ENCODE measurements around the gene SLC6A4.
"Not testable (repeated sequence)": the region's sequence is repeated elsewhere in the genome, so short reads cannot be mapped to it uniquely, and the experiment has no call there.

The SLC6A4 gene

DNA sequence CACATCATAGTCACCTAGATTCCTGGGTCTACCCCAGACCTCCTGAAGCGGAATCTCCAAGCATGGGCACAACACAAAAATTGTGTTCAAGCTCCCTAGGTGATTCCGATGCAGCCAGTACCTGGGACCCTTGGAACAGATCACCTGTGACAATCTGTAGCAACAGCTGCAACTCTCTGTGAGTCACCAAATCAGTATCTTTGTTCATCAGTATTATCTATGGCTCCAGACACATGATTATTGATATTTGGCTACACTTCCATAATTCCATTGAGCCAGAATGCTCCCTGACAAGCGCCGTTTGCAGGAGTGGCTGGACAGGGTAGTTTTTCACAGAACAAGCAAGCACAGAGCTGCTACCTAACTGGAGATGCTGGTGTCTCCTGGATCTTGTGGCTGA, 16.2 kb downstream of the SLC6A4 start:
- no peak for DNase-seq (ENCODE audit: low read depth)

- no peak for DNase-seq (ENCODE audit: low read depth)
These were observed 16.7 kb downstream of the SLC6A4 start for GRCh38 chr17:30218799-30219198.

DNA sequence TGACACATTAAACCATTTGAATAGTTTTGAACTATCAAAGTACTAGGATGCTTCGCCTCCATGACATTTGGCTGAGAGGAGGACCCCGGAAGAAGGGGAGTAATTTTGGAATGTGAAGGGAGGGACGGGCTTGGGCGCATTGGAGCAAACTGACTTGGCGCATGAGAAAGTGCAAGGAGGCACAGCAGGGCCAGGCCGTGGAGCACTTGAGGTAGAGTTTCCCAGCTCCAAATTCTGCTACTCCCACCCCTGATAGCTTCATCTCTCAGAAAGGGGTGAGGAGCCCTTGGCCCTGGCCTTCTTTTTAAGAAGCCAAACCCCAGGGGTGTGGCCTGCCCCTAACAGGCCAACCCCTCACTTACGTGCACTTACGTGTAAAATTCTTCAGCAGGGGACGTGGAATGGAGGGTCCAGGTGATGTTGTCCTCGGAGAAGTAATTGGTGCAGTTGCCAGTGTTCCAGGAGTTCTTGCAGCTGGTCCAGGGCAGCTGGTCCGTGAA, 17.7 kb downstream of the SLC6A4 start:
- no peak for DNase-seq (ENCODE audit: low read depth)

DNA sequence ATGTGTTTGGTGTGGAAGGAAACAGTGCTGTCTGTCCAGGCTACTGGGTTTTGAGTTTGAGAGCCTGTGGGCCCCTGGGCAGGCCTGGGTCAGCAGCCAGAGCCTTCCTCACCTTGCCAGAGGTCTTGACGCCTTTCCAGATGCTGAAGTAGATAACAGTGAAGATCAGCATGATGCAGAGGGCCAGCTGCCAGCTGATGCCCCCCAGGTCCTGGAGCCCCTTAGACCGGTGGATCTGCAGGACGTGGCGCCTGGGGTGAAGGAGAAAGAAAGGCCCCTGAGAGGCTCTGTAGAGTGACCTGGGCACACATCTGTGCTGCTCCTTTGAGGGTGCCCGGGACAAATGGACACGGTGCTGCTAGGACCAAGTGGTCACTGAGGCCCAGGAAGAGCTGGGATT, 18.4 kb downstream of the SLC6A4 start:
- no peak for DNase-seq (ENCODE audit: low read depth)

- no peak for DNase-seq (ENCODE audit: low read depth)
These were observed 22.7 kb downstream of the SLC6A4 start for GRCh38 chr17:30212750-30213149.

DNA sequence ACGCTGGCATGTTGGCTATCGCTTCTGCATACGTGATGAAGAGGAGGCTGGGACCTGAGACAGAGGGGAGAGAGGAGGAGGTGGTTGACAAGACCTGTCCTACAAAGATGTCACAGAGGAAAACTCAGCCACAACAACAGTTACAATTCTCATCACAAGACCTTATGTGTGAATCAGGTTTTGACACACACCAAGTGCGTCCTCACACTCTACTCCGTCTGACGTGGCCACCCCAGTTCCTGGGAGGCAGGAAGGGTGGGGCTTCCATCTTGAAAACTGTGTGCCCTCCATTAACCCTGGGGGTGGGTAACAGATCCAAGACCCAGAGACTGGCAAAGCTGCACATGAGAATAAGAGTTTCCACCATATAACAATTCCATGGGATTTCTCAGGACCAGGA, 24.1 kb downstream of the SLC6A4 start:
- DNase-seq (ENCODE audit: low read depth), result no peak

GRCh38 chr17:30210901-30211300, 24.6 kb downstream of the SLC6A4 start:
- no peak for DNase-seq (ENCODE audit: low read depth)

DNA sequence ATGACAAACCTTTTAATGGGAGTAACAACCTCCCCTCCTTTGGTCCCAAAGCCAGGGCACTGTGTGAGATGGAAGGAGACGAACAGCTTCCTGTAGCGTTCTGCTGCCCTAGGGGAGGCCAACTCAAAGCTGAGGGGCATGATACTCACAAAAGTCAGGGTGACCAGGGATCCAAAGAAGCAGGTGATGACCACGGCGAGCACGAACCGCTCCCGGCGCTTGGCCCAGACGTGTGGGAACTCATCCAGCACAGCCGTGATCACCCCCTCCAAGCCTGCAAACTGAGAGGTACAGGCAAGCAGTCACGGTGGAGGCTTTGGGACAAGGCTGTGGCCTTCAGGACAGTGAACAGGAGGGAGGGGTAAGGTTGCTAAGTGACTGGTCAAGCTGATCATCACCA, 25.1 kb downstream of the SLC6A4 start:
- DNase-seq (ENCODE audit: low read depth), result no peak

DNA sequence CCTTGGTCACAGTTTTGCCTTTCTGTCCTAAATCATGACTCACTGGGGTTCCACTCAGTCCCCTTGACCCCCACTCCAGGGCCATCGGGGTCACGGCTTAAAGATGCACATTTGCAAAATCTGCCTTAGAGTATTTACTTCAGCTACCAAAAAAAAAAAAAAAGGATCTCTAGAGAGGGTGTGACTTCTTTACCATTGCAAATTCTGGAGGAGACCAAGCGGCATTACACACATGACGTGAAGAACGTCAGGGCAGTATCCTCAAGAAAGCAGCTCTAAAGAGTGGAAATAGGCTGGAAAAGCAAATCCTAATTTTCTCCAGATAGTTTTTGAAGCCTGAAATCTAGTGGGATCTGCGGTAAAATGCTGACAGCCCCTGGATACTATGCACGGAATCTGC, 25.6 kb downstream of the SLC6A4 start:
- DNase-seq (ENCODE audit: low read depth), result no peak

GRCh38 chr17:30208214-30208613, 27.3 kb downstream of the SLC6A4 start:
- no peak for DNase-seq (ENCODE audit: low read depth)

GRCh38 chr17:30207655-30208054, 27.8 kb downstream of the SLC6A4 start:
- no peak for DNase-seq (ENCODE audit: low read depth)

DNA sequence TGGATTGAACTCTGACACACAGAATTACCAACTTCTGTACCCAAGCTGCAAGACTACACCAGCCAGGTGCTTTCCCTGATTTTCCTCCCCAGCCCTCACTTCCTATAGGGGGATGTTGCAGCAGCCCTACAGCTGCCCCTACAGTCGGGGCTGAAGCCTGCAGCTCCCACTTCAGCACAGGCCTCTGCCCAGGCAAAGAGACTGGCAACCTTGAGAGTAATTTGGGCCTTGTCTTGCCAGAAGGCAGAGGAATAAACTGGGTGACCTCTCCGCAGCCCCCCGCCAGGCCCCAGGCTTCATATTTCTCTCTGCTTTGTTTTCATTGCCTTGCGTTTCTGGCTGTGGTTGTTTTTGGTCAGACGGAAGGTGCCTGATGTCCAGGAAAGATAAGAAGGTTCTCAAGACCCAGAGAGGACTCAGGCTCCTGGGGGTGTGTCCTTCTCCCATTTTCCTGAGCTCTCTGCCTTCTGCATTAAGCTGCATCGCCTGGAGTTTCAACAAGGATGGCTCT, 32.0 kb downstream of the SLC6A4 start:
- no peak for DNase-seq (ENCODE audit: low read depth)

DNA sequence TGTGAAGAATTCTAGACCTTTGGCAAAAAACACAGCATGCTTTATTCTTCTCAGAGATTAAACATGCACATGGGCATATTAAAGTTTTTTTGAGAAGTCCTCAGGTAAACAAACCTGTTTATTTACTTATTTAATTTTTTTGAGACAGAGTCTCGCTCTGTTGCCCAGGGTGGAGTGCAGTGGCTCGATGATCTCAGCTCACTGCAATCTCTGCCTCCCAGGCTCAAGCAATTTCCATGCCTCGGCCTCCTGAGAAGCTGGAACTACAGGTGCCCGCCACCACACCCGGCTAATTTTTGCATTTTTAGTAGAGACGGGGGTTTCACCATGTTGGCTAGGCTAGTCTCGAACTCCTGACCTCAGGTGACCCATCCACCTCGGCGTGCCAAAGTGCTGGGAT, 34.8 kb downstream of the SLC6A4 start:
- DNase-seq (ENCODE audit: low read depth), result not testable (repeated sequence)

GRCh38 chr17:30200106-30200505, 35.4 kb downstream of the SLC6A4 start:
- no peak for DNase-seq (ENCODE audit: low read depth)

- no peak for DNase-seq (ENCODE audit: low read depth)
These were observed 35.9 kb downstream of the SLC6A4 start for GRCh38 chr17:30199600-30199999.

GRCh38 chr17:30197416-30197815, 38.1 kb downstream of the SLC6A4 start:
- DNase-seq (ENCODE audit: low read depth), result no peak

- DNase-seq (ENCODE audit: low read depth), result no peak
These were observed 39.0 kb downstream of the SLC6A4 start for GRCh38 chr17:30196504-30196903.

DNA sequence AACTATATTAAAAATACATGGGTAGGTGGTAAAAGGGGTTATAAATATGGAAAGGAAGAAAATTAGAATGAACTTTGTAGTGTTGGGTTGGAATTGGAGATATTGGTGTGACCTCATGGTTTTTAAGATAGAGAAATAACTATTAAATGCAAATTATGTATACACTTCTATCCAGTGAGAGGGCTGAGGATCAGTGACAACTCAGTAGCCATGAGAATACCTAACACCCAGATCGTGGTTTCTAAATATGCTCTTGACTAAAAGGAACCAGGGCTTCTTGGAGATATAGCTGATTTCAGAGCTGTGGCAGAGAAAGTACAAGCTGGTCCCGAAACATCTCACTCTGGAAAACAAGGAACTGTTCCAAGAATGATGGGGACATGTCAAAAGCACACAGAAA, 44.4 kb downstream of the SLC6A4 start:
- no peak for DNase-seq (ENCODE audit: low read depth)

- DNase-seq (ENCODE audit: low read depth), result no peak
These were observed 47.1 kb downstream of the SLC6A4 start for GRCh38 chr17:30188211-30188939.

GRCh38 chr17:30187573-30187972, 47.9 kb downstream of the SLC6A4 start:
- DNase-seq (ENCODE audit: low read depth), result no peak

DNA sequence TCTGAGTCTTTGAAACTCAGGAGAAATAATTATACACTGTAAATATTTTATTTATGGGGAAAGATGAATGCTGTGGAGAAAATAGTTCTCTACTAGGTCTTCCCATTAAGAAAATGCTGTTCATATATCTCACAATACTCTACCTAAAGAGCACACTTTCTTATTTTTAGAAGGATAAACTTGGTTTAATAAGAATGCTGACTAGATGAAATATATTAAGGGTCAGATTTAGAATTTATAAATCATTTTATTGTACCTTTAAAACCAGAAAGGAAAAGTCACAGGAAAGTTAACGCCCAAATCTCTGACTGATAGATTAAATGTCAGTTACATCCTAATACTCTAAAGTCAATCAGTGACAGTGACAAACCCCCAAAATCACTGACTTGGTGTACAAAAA, 48.7 kb downstream of the SLC6A4 start:
- DNase-seq (ENCODE audit: low read depth), result no peak

- DNase-seq (ENCODE audit: low read depth), result no peak
These were observed 58.6 kb downstream of the SLC6A4 start for GRCh38 chr17:30176855-30177254.

DNA sequence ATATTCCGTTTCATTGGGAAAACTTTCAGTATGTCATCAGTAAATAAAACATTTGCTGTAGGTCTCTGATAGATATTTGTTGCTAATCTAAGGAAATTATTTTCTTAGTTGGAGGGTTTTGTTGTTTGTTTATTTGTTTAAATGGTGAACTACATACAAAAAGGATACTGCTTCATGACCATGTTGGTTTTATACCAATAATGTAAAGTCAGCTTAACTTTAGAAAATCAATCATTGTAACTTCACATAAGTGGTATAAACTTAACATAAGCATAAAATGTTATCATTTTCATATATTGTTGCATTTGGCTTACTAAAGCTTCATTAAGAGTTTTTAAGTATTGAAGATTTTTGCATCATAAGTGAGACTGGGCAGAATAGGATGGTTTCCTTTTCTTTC, 60.9 kb downstream of the SLC6A4 start:
- no peak for DNase-seq (ENCODE audit: low read depth)

DNA sequence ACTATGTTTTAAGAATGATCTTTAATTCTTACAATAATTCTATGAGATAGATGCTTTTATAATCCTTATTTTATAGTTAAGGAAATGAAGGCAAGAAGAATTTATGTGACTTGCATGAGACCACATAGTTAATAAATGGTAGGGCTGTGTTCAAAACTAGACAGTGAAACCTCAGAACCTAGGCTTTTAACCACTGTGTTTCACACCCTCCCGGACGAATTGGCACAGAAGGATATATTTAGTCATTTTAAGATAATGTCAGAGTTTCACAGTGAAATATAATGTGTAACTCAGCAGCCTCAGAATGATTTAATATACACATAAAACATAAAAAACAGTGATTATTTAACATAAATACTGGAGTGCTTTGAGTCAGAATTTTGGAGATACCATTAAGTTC, 61.8 kb downstream of the SLC6A4 start:
- no peak for DNase-seq (ENCODE audit: low read depth)
